ENCODE measurements around the gene SPINT3. TPM values are rescaled to one million over a fixed set of nuclear protein-coding genes. Genes with fewer than 3 reads are reported as not detected.

Gene SPINT3
- total RNA-seq, 5 donors from 2014 or later (not counting 1 experiment from before 2014, with no cell fraction given) = not detected

- Mint-ChIP-seq H3K4me3 (no peak overlapping the region), H3K9me3 (no peaks in the 10 kb centered on the region), H3K27me3 (peaks cover 37 to 54% of the 10 kb centered on the region in 2 donors), H3K36me3 (no peaks in the 10 kb centered on the region), H3K27ac (no peak overlapping the region), H3K4me1 (peaks cover 0 to 13% (median 13%) of the 10 kb centered on the region in 3 donors)
- Histone ChIP-seq H3K4me1 (ENCODE audit: control insufficient read depth in 1 of 2, extremely low read depth in 1 of 2, insufficient read depth in 2 of 2, low read length in 2 of 2) (peaks cover 0 to 17% of the 10 kb centered on the region in 2 experiments), H3K9me3 (no peaks in the 10 kb centered on the region), H3K36me3 (ENCODE audit: control insufficient read depth in 2 of 2, extremely low read depth in 1 of 2, insufficient read depth in 1 of 2, low read length in 1 of 2) (no peaks in the 10 kb centered on the region), H3K27me3 (replicated peaks in 1 of 2; ENCODE audit: control insufficient read depth in 2 of 2, extremely low read depth in 1 of 2, insufficient read depth in 2 of 2, low read length in 1 of 2) (peaks cover 11 to 44% of the 10 kb centered on the region in 2 experiments), H3K27ac (ENCODE audit: low read length) (no peak overlapping the region), H3K4me3 (ENCODE audit: control insufficient read depth in 1 of 2, extremely low read depth in 1 of 2, low read length in 1 of 2) (no peak overlapping the region)
- WGBS (ENCODE audit: insufficient coverage) = 75% methylated on average over 2 of the region's 3 CpGs
- DNase-seq = no peak
- ATAC-seq (replicated peaks in 1 of 4) = no peak
- CTCF ChIA-PET = interaction anchor here in 1 of 2 donors (1.1 to 1.4 kb wide), 2 partner anchors 175 to 309 kb away, joined by 3 read pairs; no protein-coding TSS in a partner anchor
- POLR2A ChIA-PET = interaction anchor here in 1 of 2 donors (0.5 kb wide), 1 partner anchor 943 kb away, joined by 4 read pairs; no protein-coding TSS in a partner anchor
These were observed 47.6 kb downstream of the SPINT3 start for GRCh38 chr20:45467861-45468260.

- Histone ChIP-seq H3K4me1 (ENCODE audit: control insufficient read depth in 1 of 2, extremely low read depth in 1 of 2, insufficient read depth in 2 of 2, low read length in 2 of 2) (peaks cover 0 to 17% of the 10 kb centered on the region in 2 experiments), H3K36me3 (ENCODE audit: control insufficient read depth in 2 of 2, extremely low read depth in 1 of 2, insufficient read depth in 1 of 2, low read length in 1 of 2) (no peaks in the 10 kb centered on the region), H3K27me3 (replicated peaks in 1 of 2; ENCODE audit: control insufficient read depth in 2 of 2, extremely low read depth in 1 of 2, insufficient read depth in 2 of 2, low read length in 1 of 2) (peaks cover 11 to 44% of the 10 kb centered on the region in 2 experiments), H3K4me3 (ENCODE audit: control insufficient read depth in 1 of 2, extremely low read depth in 1 of 2, low read length in 1 of 2) (no peak overlapping the region), H3K27ac (ENCODE audit: low read length) (no peak overlapping the region), H3K9me3 (no peaks in the 10 kb centered on the region)
- POLR2A ChIA-PET = no interaction called here
- Mint-ChIP-seq H3K36me3 (no peaks in the 10 kb centered on the region), H3K4me3 (no peak overlapping the region), H3K27me3 (peaks cover 34 to 48% of the 10 kb centered on the region in 2 donors), H3K9me3 (no peaks in the 10 kb centered on the region), H3K27ac (no peak overlapping the region), H3K4me1 (peaks cover 0 to 13% (median 13%) of the 10 kb centered on the region in 3 donors)
- DNase-seq (no peak), ATAC-seq (replicated peaks in 1 of 4) (no peak)
- whole genome bisulfite sequencing (ENCODE audit: insufficient coverage) = no CpG with 5 or more reads among the region's 6 CpGs
- CTCF ChIA-PET = interaction anchor here in 1 of 2 donors (1.4 kb wide), 1 partner anchor 175 kb away, joined by 3 read pairs; no protein-coding TSS in a partner anchor
These were observed 48.2 kb downstream of the SPINT3 start for GRCh38 chr20:45467172-45467571.

DNA sequence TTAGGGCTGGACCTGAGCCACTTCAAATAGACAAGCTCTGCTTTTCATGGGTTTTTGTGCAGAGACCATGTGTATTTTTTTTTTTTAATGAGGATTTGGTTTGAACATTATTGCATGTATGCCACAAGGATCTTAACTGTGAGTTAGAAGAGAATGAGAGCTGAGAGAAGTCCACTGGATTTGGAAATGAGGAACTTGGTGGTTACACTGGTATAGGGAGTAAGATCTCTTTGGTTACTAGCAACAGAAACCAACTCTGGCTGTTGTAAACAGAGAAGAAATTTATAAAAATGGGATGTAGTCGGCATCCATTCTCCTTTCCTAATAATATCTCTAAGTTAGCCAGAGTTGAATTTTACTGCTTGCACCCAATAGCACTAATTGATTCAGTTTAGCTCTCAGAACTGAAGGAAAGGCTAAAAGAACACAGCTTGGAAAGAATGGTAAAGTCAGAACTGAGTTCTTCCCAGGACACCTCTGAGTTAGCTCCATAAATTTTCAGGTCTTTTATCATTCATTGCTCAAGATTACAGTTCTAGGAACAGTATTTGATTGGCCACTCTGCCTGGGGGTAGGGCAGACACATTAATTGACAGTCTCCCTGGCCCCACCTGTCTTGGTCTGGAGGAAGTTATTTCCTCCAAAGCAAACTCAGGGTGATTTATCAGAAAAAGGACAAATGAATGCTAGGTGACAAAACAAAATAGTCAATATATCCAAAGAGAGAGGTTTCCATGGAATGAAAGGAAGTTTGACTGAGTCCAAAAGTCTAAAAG lies 49.7 kb downstream of the SPINT3 start:
- CTCF ChIA-PET = interaction anchor here (0.5 to 1.1 kb wide), 2 partner anchors 147 to 450 kb away, joined by 3 read pairs; no protein-coding TSS in a partner anchor

DNA sequence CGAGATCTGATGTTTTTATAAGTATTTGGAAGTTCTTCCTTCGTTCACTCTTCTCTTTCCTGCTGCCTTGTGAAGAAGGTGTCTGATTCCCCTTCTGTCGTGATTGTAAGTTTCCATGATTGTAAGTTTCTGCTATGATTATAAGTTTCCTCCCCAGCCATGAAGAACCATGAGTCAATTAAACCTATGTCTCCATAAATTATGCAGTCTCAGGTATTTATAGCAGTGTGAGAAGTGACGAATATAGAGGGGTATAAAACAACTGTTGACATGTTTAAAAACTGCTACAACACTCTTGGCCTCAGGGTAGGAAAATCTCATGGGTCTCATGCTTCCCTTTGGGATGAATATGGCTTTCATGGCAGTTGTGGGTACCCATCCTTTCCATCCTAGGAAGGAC lies 51.7 kb downstream of the SPINT3 start:
- H3K27me3 ChIP-seq (replicated peaks in 1 of 2; ENCODE audit: control insufficient read depth in 2 of 2, extremely low read depth in 1 of 2, insufficient read depth in 2 of 2, low read length in 1 of 2) = peaks cover 2 to 14% of the 10 kb centered on the region in 2 experiments
- Mint-ChIP-seq H3K4me3 (no peak overlapping the region), H3K27me3 (peaks cover 20 to 24% of the 10 kb centered on the region in 2 donors), H3K4me1 (no peaks in the 10 kb centered on the region), H3K9me3 (no peaks in the 10 kb centered on the region), H3K27ac (no peak overlapping the region), H3K36me3 (no peaks in the 10 kb centered on the region)
- no peaks in the 10 kb centered on the region for H3K9me3 ChIP-seq
- H3K4me3 ChIP-seq (ENCODE audit: control insufficient read depth in 1 of 2, extremely low read depth in 1 of 2, low read length in 1 of 2) = no peak overlapping the region
- no peaks in the 10 kb centered on the region for H3K36me3 ChIP-seq (ENCODE audit: control insufficient read depth in 2 of 2, extremely low read depth in 1 of 2, insufficient read depth in 1 of 2, low read length in 1 of 2)
- ChIA-PET POLR2A (no interaction called here), CTCF (interaction anchor here in 1 of 2 donors (0.6 kb wide), 1 partner anchor 103 kb away, joined by 5 read pairs; no protein-coding TSS in a partner anchor)
- H3K4me1 ChIP-seq (ENCODE audit: control insufficient read depth in 1 of 2, extremely low read depth in 1 of 2, insufficient read depth in 2 of 2, low read length in 2 of 2) = no peaks in the 10 kb centered on the region
- no peak overlapping the region for H3K27ac ChIP-seq (ENCODE audit: low read length)
- WGBS (ENCODE audit: insufficient coverage) = no CpG with 5 or more reads among the region's 4 CpGs
- DNase-seq (no peak), ATAC-seq (replicated peaks in 1 of 4) (no peak)

More for the DNA sequence above, 49.7 kb downstream of the SPINT3 start:
- H3K27me3 ChIP-seq (replicated peaks in 1 of 2; ENCODE audit: control insufficient read depth in 2 of 2, extremely low read depth in 1 of 2, insufficient read depth in 2 of 2, low read length in 1 of 2) = peaks cover 2 to 34% of the 10 kb centered on the region in 2 experiments
- H3K36me3 ChIP-seq (ENCODE audit: control insufficient read depth in 2 of 2, extremely low read depth in 1 of 2, insufficient read depth in 1 of 2, low read length in 1 of 2) = no peaks in the 10 kb centered on the region
- Mint-ChIP-seq H3K27ac (no peak overlapping the region), H3K9me3 (no peaks in the 10 kb centered on the region), H3K36me3 (no peaks in the 10 kb centered on the region), H3K4me1 (peaks cover 0 to 8% (median 7%) of the 10 kb centered on the region in 3 donors), H3K27me3 (peaks cover 30 to 34% of the 10 kb centered on the region in 2 donors), H3K4me3 (no peak overlapping the region)
- peaks cover 0 to 14% of the 10 kb centered on the region in 2 experiments for H3K4me1 ChIP-seq (ENCODE audit: control insufficient read depth in 1 of 2, extremely low read depth in 1 of 2, insufficient read depth in 2 of 2, low read length in 2 of 2)
- no peaks in the 10 kb centered on the region for H3K9me3 ChIP-seq
- DNase-seq = no peak
- WGBS (ENCODE audit: insufficient coverage) = no CpG with 5 or more reads among the region's 1 CpG
- ATAC-seq (replicated peaks in 1 of 4) = no peak
- H3K27ac ChIP-seq (ENCODE audit: low read length) = no peak overlapping the region
- no peak overlapping the region for H3K4me3 ChIP-seq (ENCODE audit: control insufficient read depth in 1 of 2, extremely low read depth in 1 of 2, low read length in 1 of 2)
- POLR2A ChIA-PET = interaction anchor here (0.6 to 0.7 kb wide), 2 partner anchors 13 to 37 kb away, joined by 4 to 5 read pairs; no protein-coding TSS in a partner anchor

DNA sequence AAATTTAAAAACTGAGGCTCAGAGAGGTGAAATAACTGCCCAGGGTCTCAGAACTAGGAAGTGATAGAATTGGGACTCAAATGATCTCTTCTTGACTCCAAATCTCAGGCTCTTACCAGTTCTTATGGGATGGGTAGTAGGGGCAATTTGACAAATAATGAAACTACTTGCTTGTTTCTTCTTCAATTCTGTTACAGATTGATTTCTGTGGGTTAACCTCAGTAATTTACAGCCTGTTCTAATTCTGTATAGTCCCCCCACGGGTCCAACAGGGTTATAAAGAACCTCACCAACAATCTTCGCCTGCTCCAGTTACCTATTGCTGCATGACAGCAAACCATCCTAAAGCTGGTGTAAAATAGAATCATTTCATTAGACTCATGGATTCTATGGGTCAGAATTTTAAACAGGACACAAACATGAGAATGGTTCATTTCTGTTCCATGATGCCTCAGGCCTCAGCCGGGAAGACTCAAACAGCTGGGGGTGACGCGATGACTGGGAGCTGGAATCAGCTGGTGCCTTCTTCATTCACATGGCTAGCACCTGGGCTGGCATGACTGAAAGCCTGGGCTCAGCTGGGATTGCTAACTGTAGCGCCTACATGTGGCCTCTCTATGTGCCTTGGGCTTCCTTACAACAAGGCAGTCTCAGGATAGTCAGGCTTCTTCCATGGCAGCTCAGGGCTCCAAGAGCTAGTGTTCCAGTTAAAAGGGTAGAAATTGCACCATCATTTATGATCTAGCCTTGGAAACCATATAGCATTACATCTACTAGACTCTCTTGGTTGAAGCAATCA lies 52.5 kb downstream of the SPINT3 start:
- H3K27ac ChIP-seq (ENCODE audit: low read length) = no peak overlapping the region
- POLR2A ChIA-PET = no interaction called here
- Mint-ChIP-seq H3K27me3 (peaks cover 12 to 18% of the 10 kb centered on the region in 2 donors), H3K36me3 (no peaks in the 10 kb centered on the region), H3K4me1 (no peaks in the 10 kb centered on the region), H3K4me3 (no peak overlapping the region), H3K27ac (no peak overlapping the region), H3K9me3 (no peaks in the 10 kb centered on the region)
- H3K4me1 ChIP-seq (ENCODE audit: control insufficient read depth in 1 of 2, extremely low read depth in 1 of 2, insufficient read depth in 2 of 2, low read length in 2 of 2) = no peaks in the 10 kb centered on the region
- no peak for DNase-seq
- 88% methylated on average over 4 of the region's 6 CpGs for WGBS (ENCODE audit: insufficient coverage)
- CTCF ChIA-PET = interaction anchor here in 1 of 2 donors (0.6 kb wide), 2 partner anchors 150 to 428 kb away, joined by 3 to 4 read pairs; no protein-coding TSS in a partner anchor
- peaks cover 0 to 6% of the 10 kb centered on the region in 2 experiments for H3K27me3 ChIP-seq (replicated peaks in 1 of 2; ENCODE audit: control insufficient read depth in 2 of 2, extremely low read depth in 1 of 2, insufficient read depth in 2 of 2, low read length in 1 of 2)
- H3K36me3 ChIP-seq (ENCODE audit: control insufficient read depth in 2 of 2, extremely low read depth in 1 of 2, insufficient read depth in 1 of 2, low read length in 1 of 2) = no peaks in the 10 kb centered on the region
- H3K4me3 ChIP-seq (ENCODE audit: control insufficient read depth in 1 of 2, extremely low read depth in 1 of 2, low read length in 1 of 2) = no peak overlapping the region
- H3K9me3 ChIP-seq = no peaks in the 10 kb centered on the region
- ATAC-seq (replicated peaks in 1 of 4) = no peak

Measured in T-cell (primary cell).